GM18519 (cell line): ENCODE measurements around the gene GATM.
"Not testable (repeated sequence)": the region's sequence is repeated elsewhere in the genome, so short reads cannot be mapped to it uniquely, and the experiment has no call there.

Experiments used
- ATAC-seq: cut with Tn5 transposase; IDR thresholded peaks from one replicate; pipeline ENCODE4 v1.9.1; 2021; ENCODE audit warnings: mild to moderate bottlenecking, moderate library complexity; ENCODE audit not compliant: unreplicated experiment, low FRiP score

The GATM gene

GRCh38 chr15:45314960-45315359, 63.4 kb downstream of the GATM start:
- ATAC-seq = no peak

GRCh38 chr15:45314117-45314516, 64.2 kb downstream of the GATM start:
- ATAC-seq = not testable (repeated sequence)
